ENCODE results near the gene MTRF1.
"Not testable (repeated sequence)": the region's sequence is repeated elsewhere in the genome, so short reads cannot be mapped to it uniquely, and the experiment has no call there.

Gene MTRF1

DNA sequence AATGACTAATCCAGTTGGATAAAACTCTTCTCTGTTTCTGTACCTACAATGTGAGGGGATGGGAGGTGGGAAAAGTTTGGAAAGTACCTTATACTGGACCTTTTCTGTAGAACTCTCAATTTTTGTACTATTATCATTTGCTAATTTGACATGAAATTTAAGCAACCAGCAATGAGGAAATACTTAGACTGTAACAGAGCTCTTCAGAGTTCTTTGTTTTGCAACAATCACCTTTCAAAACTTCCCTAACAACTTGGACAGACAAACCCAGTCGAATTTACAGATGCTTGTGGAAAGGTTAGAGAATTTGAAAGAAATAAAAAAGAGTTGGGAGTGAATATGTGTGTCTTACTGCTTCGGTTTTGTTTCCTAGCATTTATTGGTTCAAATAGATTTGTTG is 85.8 kb downstream of the MTRF1 start:
- DNase-seq (ENCODE audit: low read depth) = no peak

DNA sequence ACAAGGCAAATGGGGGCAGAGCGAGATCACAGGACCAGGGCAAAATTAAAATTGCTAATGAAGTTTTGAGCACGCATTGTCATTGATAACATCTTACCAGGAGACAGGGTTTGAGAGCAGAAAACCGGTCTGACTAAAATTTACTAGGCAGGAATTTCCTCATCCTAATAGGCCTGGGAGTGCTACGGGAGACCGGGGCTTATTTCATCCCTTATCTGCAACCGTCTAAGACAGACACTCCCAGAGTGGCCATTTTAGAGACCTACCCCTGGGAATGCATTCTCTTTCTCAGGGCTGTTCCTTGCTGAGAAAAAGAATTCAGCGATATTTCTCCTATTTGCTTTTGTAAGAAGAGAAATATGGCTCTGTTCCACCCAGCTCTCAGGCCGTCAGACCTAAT is 87.8 kb downstream of the MTRF1 start:
- not testable (repeated sequence) for DNase-seq (ENCODE audit: low read depth)
